ENCODE data around the gene GPR87.

GPR87 gene

DNA sequence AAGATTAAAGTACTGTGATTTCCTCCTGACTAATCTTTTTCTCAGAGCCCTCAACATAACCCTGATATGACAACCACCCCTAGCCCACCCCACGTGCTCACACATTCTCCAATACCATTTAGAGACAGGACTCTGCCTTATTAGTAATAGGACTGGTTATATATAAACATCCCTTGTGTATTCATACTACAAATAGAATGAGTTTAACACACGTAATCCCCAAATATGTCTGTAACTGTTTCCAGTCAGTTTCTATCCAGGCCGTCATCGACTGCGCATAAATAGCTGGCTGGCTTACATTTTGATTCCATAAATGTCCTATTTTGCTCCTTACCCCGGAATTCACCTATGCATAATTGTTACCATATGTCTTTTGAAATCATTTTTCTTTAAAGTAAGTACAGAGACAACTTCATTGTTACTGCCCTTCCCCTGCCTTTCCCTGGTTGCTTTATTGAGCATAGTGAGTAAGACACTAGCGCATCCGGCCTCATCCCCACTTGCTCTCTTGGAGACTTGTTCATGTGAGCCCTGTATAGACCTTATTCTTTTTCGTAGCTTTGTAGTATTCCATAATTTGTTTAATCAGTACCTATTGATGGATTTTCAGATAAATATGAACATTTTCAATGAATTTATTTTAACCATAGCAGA, 34.8 kb downstream of the GPR87 start:
- peak; percentile 81 for DNase-seq

DNA sequence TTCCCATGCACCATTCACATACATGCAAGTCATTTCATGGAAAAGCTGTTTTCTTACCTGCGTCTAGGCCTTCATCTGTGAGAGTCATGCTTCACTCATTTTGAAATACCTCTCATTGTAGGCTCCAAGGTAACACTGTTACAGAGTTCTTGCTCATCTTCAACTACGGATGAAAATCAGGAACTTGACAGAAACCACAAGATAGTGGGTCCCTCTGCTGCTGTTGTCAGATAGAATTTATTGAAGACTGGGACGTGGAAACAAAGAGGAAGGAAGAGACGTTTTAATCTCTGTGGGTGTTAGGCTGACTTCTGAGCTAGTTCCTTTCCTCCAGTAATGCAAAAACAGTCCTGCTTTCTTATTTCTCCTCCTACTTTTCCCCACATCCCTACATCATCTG, 38.4 kb downstream of the GPR87 start, which contains the start of gene P2RY14:
Gene P2RY14, minus strand, starts transcription at position 313 of the 400 bp plus-strand sequence. CDS start 64,226 bp downstream, outside the sequence.
- DNase-seq = no peak

DNA sequence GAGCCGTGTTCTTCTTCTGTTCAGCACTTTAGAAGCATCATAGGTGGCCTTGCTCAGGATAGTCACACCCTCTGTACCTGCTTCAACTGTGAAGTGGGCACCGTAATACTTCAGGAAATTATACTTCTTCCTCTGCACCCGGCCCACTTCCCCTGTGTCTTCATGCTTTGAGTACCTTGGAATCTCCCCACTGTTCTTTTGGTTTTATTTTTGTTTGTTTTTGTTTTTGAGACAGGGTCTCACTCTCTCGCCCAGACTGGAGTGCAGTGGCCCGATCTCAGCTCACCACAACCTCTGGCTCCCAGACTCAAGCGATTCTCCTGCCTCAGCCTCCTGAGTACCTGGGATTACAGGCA, 40.0 kb downstream of the GPR87 start:
- DNase-seq = no peak

DNA sequence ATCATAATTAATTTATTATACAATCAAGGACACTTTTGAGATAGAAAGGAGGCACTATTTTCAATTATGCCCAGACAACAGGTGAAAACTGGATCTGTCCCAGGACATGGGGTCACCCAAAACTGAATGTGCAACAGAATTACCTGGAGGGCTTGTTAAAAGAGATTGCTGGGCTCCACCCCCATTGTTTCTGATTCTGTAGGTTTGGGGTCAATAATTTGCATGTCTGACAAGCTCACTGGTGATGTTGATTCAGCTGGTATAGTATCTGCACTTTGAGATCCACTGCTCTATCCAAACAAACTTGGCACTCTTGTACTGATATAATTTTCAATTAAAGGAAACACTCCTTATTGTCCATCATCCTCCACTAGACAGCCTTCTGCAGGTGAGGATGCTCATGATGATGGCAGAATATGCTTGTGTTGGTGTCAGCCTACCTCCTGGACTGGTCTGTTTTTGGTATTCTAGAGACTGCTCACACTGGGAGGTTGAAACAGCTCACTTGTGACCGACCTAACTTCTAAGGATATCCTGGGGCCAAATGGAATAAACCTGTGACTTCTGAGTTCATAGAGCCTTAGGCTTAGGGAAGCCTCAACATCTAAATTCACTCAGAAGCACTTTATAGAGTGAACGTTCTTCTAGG, 40.5 kb downstream of the GPR87 start:
- DNase-seq = no peak

DNA sequence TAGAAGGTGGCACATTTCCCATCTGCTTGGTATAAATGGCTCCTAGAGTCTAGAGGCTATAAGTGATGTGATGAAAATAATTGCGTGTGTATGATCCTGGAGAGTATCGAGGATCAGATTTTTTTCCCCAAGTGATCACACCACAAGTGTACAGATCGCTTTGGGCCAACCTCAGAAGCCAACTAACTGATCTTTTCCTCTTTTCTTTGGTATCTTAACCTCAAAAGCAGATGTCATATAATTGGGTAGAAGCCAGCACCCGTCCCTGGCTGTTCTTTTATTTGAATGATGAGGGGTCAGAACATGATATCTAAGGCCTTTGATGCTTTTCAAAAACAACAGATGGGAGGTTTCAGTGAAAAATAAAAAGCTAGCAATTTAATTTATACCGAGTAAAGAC, 41.5 kb downstream of the GPR87 start:
- DNase-seq = no peak

DNA sequence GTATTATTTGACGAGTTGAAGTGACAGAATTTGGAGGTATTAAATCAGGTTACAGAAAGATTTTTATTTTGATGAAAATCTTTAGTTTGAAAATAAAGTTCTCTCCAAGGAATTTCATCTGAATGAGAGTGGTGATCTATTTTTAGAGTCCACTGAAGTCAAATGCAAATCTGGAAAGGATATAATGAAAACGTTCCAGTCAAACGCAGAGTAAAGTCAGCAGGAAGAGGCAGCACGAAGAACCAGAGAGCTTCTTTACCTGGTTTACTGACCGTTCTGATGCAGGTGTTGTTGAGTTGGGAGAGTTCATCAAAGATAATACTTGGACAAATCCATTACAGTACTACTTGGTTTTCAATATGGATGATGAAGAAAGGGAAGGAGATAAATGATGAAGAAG, 47.0 kb downstream of the GPR87 start:
- no peak for DNase-seq

DNA sequence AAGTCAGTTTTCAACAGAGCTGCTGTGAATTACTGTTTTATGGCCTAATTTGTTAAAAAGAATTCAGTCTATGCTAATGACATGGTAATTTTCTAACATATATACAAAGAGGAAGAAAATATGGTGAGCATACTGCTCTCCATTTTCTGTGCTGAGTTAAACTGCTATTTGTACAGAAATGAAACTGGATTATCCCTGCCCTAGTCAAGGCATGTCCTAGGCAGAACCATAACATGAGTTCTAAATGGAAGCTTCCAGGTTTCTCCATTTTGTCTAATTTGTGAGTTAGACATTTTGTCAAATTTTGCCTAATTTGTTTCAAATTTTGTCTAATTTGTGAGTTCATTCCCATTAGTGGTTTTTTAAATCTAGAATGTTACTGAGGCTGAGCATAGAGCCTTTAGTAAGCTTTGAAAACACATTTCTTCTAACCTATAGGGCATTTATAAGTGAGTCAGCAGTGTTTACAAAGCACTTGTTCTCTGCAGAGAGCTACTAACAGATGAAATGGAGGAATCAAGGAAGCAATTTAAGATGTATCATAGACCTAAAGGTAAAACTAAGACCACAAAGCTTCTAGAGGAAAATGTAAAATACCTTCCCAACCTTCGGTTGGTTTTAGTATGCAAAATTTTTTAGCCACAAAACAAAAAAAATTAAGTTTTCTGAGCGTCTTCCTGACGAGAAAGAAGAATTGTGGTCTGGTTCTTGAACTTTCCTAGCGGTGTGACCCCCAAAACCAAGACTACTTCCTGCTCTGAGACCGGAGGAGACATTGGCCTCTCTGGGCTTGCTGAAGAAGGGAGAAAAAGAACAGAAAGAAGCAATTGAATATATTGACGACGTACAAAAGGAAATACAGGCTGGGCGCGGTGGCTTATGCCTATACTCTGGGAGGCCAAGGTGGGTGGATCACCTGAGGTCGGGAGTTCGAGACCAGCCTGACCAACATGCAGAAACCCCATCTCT, 48.1 kb downstream of the GPR87 start:
- DNase-seq = no peak

DNA sequence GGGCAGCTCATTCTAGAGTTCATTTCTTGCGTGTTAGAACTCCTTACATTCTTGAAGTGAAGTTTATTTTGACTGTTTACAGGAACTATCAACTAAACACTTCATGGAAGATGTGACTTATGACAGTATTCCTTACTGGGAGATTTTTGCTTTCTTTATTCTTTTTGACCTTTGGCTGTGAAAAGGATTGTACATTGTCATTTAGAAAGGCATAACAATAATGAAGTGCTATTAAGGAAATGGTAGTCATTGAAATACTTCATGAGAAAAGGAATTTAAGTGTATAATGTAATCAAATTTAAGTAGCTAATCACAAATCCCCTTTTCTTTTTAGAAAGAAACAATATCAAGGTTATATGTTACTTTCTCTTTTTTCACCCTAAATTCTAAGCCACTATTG, 49.6 kb downstream of the GPR87 start:
- DNase-seq = no peak

DNA sequence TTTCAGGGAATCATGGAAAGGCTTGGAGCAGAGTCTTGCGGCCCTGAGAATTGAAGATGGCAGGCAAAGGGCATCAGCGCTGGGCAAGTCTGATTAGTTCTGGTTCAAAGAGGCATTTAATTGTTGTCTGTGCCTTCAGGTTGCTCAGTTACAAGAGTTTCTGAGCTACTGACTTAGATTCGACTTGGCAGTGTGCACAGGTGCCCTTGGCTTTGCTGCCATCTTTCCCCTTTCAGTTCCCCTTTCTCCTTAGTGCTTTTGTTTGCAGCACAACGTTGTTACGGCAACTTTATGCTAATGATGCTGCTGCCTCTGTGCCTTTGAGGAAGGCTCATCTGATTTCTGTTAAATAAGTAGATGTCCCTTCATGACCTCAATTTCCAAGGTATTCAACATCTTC, 50.8 kb downstream of the GPR87 start:
- no peak for DNase-seq

DNA sequence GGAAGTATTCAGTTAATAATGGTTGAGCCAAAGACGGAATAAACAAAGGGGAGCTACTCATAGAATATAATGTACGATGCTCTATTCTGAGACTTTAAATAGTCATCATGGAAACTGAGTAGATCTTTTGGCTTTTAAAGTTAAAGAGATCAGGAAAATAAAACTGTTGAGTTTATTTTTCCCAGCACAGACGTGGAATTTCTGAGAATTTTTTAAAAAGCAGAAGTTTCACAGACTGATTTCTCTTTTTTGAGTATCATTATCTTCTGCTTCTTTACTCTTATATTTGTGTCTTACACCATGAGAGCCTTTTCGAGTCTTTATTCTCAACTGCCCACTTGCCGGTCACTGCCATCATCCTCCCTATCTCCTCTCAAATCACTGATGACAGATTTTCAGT, 51.5 kb downstream of the GPR87 start:
- DNase-seq = no peak

DNA sequence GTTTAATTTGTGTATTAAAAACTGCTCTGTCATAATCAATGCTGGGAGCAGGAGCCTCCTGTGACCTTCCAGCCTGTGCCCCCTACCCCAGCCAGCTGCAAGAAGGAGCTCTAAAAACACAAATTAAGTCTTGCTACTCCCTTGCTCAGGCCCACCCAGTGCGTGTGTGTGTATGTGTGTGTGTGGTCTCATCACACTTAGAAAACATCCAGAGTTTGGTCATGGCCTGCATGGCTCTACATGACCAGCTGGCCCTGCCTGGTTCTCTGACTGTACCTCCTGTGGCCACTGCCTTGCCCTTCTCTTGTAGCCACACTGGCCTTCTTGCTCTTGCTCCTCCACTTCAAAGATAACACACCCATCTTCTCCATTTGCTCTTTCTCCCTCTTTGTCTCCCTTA, 52.0 kb downstream of the GPR87 start:
- no peak for DNase-seq

DNA sequence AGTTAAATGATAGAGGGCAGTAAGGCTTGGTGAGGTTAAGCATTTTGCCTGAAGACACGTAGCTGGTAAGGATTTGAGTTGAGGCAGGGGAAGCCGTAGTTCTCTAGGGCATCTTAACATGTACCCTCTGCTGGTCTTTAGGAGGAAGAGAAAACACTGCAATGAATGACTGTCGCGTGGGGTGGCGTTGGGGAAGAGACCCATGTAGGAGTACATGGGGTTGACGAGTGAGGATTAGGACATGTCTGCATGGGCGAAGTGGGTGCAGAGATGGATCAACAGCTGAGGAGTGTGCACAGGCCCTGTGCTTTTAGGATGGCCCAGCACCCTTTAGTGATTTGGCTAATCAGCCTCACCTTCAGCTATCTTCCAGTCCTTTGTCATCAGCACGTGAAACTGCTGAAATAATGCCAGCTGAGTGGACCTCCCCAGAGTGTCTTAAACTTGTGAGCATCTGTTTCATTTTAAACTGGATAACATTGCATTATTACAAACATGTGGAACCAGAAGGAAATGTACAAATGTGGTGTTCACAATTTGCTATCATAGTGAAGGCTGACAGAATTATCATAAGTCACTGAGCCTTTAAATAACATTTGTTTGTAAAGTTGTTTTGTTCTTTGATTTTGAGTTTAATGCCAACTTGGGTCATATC, 53.6 kb downstream of the GPR87 start:
- DNase-seq = no peak

DNA sequence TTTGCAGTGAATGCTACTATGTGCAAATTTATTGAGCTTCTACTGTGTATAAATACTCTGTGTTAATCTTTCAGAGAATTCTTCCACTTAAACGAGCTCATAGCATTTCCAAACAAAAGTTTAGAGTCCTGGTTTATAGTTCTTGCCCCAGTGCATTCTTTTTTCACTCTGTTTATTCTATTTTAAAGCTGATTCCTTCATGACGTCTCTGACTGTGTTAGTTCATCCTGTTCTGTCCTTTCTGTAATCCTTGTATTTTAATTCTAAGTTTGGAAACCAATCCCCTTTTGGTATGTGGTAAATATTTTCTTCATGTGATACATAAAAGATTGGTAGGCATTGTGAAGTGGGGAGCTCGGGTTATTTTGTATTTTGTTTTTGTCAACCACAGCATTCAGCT, 57.0 kb downstream of the GPR87 start:
- no peak for DNase-seq

DNA sequence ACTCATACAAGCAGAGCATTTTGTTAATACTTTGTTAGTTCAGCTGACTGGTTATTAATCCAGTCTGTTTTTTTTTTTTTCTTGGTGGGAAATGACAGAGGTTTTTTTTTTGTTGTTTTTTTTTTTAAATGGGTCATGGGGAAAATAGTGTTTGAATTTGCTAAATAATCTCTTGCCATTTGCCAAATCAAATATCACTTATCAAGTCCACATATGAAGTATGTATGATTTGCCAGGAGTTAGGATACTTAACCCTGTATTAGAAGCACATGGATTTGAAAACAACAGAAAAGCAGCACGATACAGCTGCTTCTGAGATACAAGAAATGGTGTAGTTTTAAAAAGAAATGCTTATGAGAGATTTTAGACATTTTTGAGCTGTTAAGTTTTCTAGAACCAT, 59.9 kb downstream of the GPR87 start:
- DNase-seq = no peak

DNA sequence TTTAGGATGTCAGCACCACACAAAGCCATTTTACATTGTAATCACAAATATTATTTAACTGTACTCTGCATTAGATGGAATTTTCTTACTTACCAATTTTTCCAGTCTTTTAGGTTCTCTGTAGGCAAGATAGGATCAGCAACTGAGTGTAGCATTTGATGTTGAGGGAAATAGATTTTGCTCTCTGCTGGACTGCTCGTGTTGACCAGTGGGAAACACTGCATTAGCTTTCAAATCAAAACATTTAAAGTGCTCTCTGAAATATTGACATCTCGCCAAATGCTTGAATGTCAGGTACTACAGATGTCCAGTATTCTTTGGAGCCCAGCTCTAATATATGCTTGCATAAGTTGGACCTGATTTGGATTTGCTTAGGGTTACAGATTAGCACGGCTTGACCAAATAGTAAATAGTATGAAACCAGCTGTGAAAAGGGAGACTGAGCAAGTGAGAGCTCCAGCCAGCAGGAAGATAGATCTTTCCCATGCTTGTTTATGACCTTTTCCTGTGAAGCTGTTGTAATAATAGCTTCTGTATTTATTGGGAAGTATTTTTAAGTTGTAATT, 67.8 kb downstream of the GPR87 start:
- no peak for DNase-seq
